ENCODE data around the gene ZFP42.

GRCh38 chr4:188016754-188017153 lies 21.2 kb downstream of the ZFP42 start:
- TF ChIP-seq HDAC2 (IDR thresholded peaks at IDR 0.05) (no peak), POLR2A (IDR thresholded peaks at IDR 0.05; ENCODE audit: low read length) (no peak)

Measured in A549 (cell line).